HepG2 (cell line): ENCODE data around the gene EFL1. TPM values are rescaled to one million over a fixed set of nuclear protein-coding genes. Genes with fewer than 3 reads are reported as not detected.

Source experiments
- ATAC-seq: fragments of 200-7000 bp; cut with Tn5 transposase; 3 replicates; pipeline ENCODE4 v1.9.1; 2020; ENCODE audit warnings: mild to moderate bottlenecking, moderate library complexity
- BruUV-seq: library from RNA; stranded (reverse); fragments of 400-500 nt; replicated peaks from 2 replicates; lab custom pipeline; 2021; lab: Mats Ljungman, UMichigan
- CTCF ChIA-PET: fragments of 300-600 bp; formaldehyde crosslinking; extraction: SDS; loops from one replicate; lab custom pipeline; 2021; ENCODE audit warnings: low total read pairs, inconsistent platforms, low intra/inter-chr PET ratio; lab: Yijun Ruan, JAX
- POLR2A ChIA-PET: fragments of 350-600 bp; sonication (Branson Sonifier 250); formaldehyde crosslinking; loops from one replicate; lab custom pipeline; 2020; ENCODE audit warnings: antibody characterized with exemption, inconsistent platforms; lab: Yijun Ruan, JAX
- DNase-seq: peaks from one replicate; pipeline ENCODE4 v3.0.0-alpha.2; 2015; ENCODE audit warnings: low spot score
- FAIRE-seq: peaks from 3 replicates; lab custom pipeline; 2011; peaks lifted over from hg19 to GRCh38; lab: Jason Lieb, UNC
- H2AFZ ChIP-seq: one replicate; pipeline ENCODE4 v1.6.1; 2011; ENCODE audit warnings: low read length, inconsistent platforms
- H3K27ac ChIP-seq: fragments of 300-600 bp; 3 replicates; pipeline ENCODE4 v1.8.0; 2011; ENCODE audit warnings: mixed run types, mild to moderate bottlenecking, mixed read lengths, low read length, inconsistent platforms; ENCODE audit not compliant: insufficient read depth; ENCODE audit errors: extremely low read length
- H3K27me3 ChIP-seq, 2 experiments: fragments of 200-600 bp in 1 of 2; 2 replicates in 1 of 2; 3 replicates in 1 of 2; pipeline versions ENCODE4 v1.6.0 to v1.8.0; 2011; ENCODE audit warnings: low read length in 2 of 2, mild to moderate bottlenecking in 2 of 2, moderate library complexity in 2 of 2, inconsistent platforms in 1 of 2; ENCODE audit not compliant: insufficient read depth in 2 of 2, control insufficient read depth in 1 of 2
- H3K36me3 ChIP-seq, 2 experiments: fragments of 200-600 bp in 1 of 2; replicated peaks in 1 of 2; 2 replicates in 1 of 2; 3 replicates in 1 of 2; pipeline versions ENCODE4 v1.5.1 to v1.8.0; 2011; ENCODE audit warnings: low read length in 2 of 2, inconsistent platforms in 1 of 2; ENCODE audit not compliant: insufficient read depth in 2 of 2, control insufficient read depth in 1 of 2
- H3K4me1 ChIP-seq: 2 replicates; pipeline ENCODE4 v1.5.1; 2012; ENCODE audit warnings: low read length, inconsistent platforms; ENCODE audit not compliant: insufficient read depth
- H3K4me2 ChIP-seq: 2 replicates; pipeline ENCODE4 v1.6.0; 2011; ENCODE audit warnings: low read depth, low read length, inconsistent platforms
- H3K4me3 ChIP-seq, 3 experiments: fragments of 200-600 bp in 1 of 3; sonication (generic), shearing (Covaris generic) in 1 of 3; replicated peaks in 1 of 3; 2 replicates each; pipeline ENCODE4 v1.5.1; 2011 to 2016; ENCODE audit warnings: low read length in 3 of 3, inconsistent platforms in 2 of 3, low read depth in 2 of 3, mild to moderate bottlenecking in 2 of 3, control low read depth in 1 of 3, mixed read lengths in 1 of 3; ENCODE audit not compliant: insufficient read depth in 1 of 3
- H3K79me2 ChIP-seq: one replicate; pipeline ENCODE4 v1.6.1; 2011; ENCODE audit warnings: low read length, inconsistent platforms; ENCODE audit not compliant: insufficient read depth
- H3K9ac ChIP-seq: 2 replicates; pipeline ENCODE4 v1.6.0; 2011; ENCODE audit warnings: mild to moderate bottlenecking, low read depth, low read length, inconsistent platforms; ENCODE audit not compliant: insufficient read depth
- H3K9me3 ChIP-seq: 2 replicates; pipeline ENCODE4 v1.5.1; 2012; ENCODE audit warnings: mild to moderate bottlenecking, low read length
- H4K20me1 ChIP-seq: 2 replicates; pipeline ENCODE4 v1.6.0; 2011; ENCODE audit warnings: inconsistent platforms, mild to moderate bottlenecking, low read length, moderate library complexity; ENCODE audit not compliant: insufficient read depth
- CBFB ChIP-seq: sonication (generic); formaldehyde crosslinking; IDR thresholded peaks from 2 replicates; pipeline ENCODE4 v1.4.0; 2020; ENCODE audit warnings: missing genetic modification reagents
- HCFC1 ChIP-seq: fragments of 150-350 bp; IDR thresholded peaks from 2 replicates; pipeline ENCODE4 v1.6.1; 2014; ENCODE audit warnings: low read depth, low read length
- MEIS2 ChIP-seq: sonication (generic); formaldehyde crosslinking; IDR thresholded peaks from 2 replicates; pipeline ENCODE4 v1.9.0; 2021; ENCODE audit warnings: mild to moderate bottlenecking, missing genetic modification reagents
- RERE ChIP-seq: IDR thresholded peaks from 2 replicates; pipeline ENCODE4 v1.6.1; 2016; ENCODE audit warnings: low read depth, missing genetic modification reagents, missing compliant biosample characterization
- SRY ChIP-seq: sonication (generic); formaldehyde crosslinking; IDR thresholded peaks from 2 replicates; pipeline ENCODE4 v1.8.0; 2022; ENCODE audit warnings: mild to moderate bottlenecking, missing genetic modification reagents
- ZBTB7B ChIP-seq: sonication (generic); formaldehyde crosslinking; IDR thresholded peaks from 2 replicates; pipeline ENCODE4 v1.4.0; 2020; ENCODE audit warnings: missing genetic modification reagents
- ZNF335 ChIP-seq: sonication (generic); formaldehyde crosslinking; IDR thresholded peaks from 2 replicates; pipeline ENCODE4 v1.4.0; 2020; ENCODE audit warnings: missing genetic modification reagents
- ZNF574 ChIP-seq: sonication (generic); formaldehyde crosslinking; IDR thresholded peaks from 2 replicates; pipeline ENCODE4 v1.4.0; 2020; ENCODE audit warnings: missing genetic modification reagents
- ZNF788 ChIP-seq: sonication (generic); formaldehyde crosslinking; IDR thresholded peaks from 2 replicates; pipeline ENCODE4 v1.5.0; 2020; ENCODE audit warnings: mild to moderate bottlenecking, missing genetic modification reagents, borderline replicate concordance
- WGBS: methylation state at CpG from one replicate; pipeline ENCODE4 v1.1.6; 2017; ENCODE audit warnings: low lambda C conversion rate; 5-methylcytosine and 5-hydroxymethylcytosine counted together
- in situ Hi-C: cut with HindIII; loops from 2 replicates; pipeline ENCODE4 v1.10.0; 2017; ENCODE audit warnings: low pct_unique_long_range_greater_than_20kb; ENCODE audit not compliant: extremely low pct_ligation_motif_present
- intact Hi-C: fragments of 100-400 bp; cut with micrococcal nuclease; formaldehyde crosslinking; loops from one replicate; pipeline ENCODE4 v1.10.0; 2022; ENCODE audit not compliant: unreplicated experiment
- polyA plus RNA-seq, 8 experiments: library from polyadenylated mRNA; depleted of rRNA in 3 of 8; stranded (reverse) in 7 of 8; unstranded in 1 of 8; fragments of >200 nt; fragmentation: Illumina TruSeq in 4 of 8; extraction: Trizol in 4 of 8; gene quantifications; 2 replicates each; pipeline versions ENCODE4 v1.2.1 to v1.2.3, GENCODE V29; 2011 to 2016; ENCODE audit warnings: low read depth in 4 of 8, missing spikeins in 1 of 8, mixed read lengths in 1 of 8; ENCODE audit not compliant: insufficient read depth in 1 of 8
- total RNA-seq, 5 experiments: library from RNA; depleted of rRNA; stranded (reverse); fragments of >200 nt; fragmentation: Illumina TruSeq; extraction: Trizol; gene quantifications; 2 replicates each; pipeline ENCODE4 v1.2.3, GENCODE V29; 2016; ENCODE audit warnings: low read depth in 1 of 5

Gene EFL1
- total and polyA plus RNA-seq, 2 of the 13 experiments (the other 11 are each of a cell fraction or from before 2014, with no cell fraction given): 6.4 to 12.0 TPM

GRCh38 chr15:82124331-82125263 is 137.9 kb downstream of the EFL1 start:
- TF ChIP-seq ZNF574 (CRISPR knock-in tag) (no peak), ZBTB7B (no peak), RERE (CRISPR knock-in tag) (no peak), HCFC1 (no peak), MEIS2 (CRISPR knock-in tag) (no peak), ZNF335 (no peak), SRY (CRISPR knock-in tag) (no peak), CBFB (CRISPR knock-in tag) (no peak), ZNF788 (CRISPR knock-in tag) (no peak)
- Histone ChIP-seq H3K4me1 (peaks cover 7% of the 10 kb centered on the region; the same call in 1 of the 2 replicates), H3K27me3 (no peaks in the 10 kb centered on the region), H3K36me3 (no peaks in the 10 kb centered on the region), H3K27ac (no peak overlapping the region), H3K9ac (no peak overlapping the region), H3K4me2 (no peak overlapping the region), H3K4me3 (no peak overlapping the region), H2AFZ (no peak overlapping the region), H3K79me2 (no peaks in the 10 kb centered on the region), H4K20me1 (no peaks in the 10 kb centered on the region), H3K9me3 (no peaks in the 10 kb centered on the region)
- WGBS: 95% methylated on average over 7 of the region's 9 CpGs
- ChIA-PET POLR2A (no interaction called here), CTCF (no interaction called here)
- intact Hi-C loops (no loop called here), in situ Hi-C loops (no loop called here)
- ATAC-seq (peak; percentile 40; the same call in 1 of the 3 replicates), DNase-seq (no peak), FAIRE-seq (no peak)
- no TSS peak for BruUV-seq
